NCI-H1105 (cell line): ENCODE measurements around the gene OR5AU1.

Experiments
- DNase-seq: peaks from one replicate; lab custom pipeline; 2025; lab: John Stamatoyannopoulos, UW

OR5AU1 gene

DNA sequence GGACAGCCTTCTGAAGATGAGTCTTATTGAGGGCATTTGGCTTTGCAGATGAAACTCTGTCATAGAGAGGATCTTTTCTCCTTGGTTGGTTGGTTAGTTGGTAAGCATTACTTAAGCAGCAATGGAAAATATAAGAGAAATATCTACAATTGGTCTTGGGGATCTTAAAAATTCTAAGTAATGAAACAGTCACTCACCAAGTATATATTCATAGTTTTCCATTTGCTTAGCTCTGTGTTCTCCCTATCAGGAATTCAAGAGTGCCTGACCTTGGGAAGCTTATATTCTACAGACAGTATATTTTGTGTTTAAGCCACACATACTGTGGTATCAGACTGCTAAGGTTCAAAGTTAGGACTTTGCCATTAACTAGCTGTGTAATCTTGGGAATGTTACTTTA is at the start of gene OR5AU1:
OR5AU1 (minus strand) TSS at position 101 of the 400 bp plus-strand sequence. CDS start 191 bp downstream, outside the sequence.
- no peak for DNase-seq

DNA sequence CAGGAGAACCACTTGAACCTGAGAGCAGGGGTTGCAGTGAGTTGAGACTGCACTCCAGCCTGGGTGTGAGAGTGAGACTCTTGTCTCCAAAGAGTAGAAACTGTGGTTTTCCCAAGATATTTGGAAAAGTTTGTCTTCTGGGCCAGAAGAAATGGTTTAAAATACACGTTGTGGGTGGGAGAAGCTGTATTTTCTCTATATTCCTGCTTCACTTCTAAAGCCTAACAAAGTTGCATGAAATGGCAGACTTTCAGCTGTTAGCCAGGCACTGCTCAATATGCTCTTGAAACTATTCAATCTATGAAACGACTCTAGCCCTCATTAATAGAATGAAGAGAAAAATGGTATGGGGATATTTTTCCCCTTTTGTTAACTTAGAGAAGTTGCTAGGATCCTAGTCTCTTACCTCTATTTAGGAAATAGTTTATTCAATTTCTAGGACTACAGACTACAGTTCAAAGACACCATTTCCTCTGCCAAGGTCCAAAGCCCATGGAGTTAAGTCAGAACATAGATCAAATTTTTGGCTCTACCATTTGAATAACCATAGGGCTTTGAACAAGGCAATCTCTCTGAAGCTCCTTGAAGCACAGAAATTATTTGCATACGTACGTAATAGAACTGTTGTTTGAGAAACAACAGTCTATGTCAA is 49.3 kb upstream of the OR5AU1 start:
- DNase-seq = no peak

GRCh38 chr14:21204167-21205025 is 48.5 kb upstream of the OR5AU1 start:
- DNase-seq = no peak

GRCh38 chr14:21203470-21204166 is 47.8 kb upstream of the OR5AU1 start:
- DNase-seq = no peak

GRCh38 chr14:21202463-21203358 is 46.8 kb upstream of the OR5AU1 start:
- DNase-seq = no peak

DNA sequence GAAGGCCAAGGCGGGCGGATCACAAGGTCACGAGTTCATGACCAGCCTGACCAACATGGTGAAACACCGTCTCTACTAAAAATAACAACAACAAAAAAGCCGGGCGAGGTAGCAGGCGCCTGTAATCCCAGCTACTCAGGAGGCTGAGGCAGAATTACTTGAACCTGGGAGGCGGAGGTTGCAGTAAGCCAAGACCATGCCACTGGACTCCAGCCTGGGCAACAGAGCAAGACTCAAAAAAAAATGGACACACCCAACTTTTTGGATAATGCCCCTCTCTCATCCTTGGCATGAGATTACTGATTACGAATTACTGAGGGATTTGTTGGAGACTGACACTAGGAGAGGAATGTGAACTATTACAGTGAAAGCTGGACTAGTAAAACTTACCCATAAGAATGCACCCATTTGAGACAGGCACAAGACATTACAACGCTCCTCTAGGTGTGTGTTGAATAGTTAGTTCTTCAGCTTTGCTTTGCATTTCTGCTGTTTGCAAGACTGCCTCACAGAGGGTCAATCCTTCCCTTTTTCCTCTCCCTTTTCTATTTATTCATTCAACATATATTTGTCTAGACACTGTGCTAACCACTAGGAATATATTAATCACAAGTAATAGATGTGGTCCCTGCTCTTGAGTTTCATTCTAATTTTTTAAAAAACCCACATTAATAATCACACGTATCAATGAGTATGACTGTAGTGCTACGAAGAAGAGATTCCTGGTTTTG is 46.0 kb upstream of the OR5AU1 start:
- DNase-seq = no peak

DNA sequence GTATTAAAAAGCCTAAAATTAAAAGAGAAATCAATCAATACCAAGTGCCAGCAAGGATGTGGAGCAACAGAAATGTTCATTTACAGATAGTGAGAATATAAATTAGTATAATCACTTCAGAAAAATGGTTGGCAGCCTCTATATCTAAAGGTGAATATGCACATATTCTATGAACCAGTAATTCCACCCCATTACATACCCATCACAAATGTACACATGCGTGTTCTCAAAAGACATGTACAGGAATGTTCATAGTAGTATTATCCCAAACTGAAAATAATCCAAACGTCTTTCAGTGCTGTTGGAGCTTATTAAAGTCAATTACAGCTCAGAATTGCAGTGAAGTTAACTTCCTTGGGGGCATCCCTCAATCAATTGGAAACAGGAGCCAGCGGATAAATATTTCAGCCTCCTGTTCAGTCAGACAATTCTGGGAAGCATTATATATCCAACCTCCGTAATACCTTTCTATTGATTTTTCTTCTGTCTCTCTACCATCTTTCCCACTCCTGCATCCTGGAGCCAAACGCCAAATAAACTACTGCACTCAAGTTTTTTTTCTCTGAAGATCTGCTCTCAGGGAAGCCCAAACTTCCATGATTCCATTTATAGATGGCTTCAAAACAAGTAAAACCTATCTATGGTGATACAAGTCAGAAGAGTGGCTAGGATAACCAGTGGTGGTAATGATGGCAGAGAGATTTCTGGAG is 45.0 kb upstream of the OR5AU1 start:
- no peak for DNase-seq

DNA sequence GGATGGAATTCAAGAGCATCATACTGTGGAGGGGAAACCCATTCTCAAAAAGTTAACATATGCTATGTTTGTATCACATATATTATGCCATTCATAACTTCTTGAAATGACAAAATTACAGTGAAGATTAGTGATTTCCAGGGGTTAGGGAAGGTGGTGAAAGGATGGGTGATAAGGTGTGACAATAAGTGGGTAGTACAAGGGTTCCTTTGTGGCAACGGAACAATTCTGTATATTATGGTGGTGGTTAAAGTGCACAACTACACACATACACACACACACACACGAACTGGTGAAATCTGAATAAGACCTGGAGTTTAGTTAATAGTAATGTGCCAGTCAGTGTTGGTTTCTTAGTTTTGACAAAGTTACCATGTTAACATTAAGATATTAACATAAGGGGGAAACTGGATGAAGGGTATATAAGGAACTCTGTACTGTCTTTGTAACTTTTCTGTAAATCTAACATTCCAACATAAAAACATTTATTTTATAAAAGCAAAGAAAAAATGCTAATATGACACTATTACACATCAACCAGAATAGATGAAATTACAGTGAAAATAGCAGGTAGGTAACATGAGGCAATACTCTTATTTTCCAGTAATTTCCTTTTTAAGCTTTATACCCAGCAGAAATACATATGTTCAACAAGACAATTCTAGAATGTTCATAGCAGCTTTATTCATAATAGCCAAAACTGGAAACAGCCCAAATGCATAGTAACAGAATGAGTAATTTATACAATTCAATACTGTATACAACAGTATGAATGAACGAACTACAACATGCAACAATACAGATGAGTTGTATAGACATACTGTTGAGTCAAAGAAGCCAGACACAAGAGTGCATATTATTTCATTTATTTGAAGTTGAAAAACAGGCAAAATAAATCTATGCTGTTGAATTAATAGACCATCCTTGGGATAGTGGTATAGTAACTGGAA is 44.0 kb upstream of the OR5AU1 start:
- no peak for DNase-seq

GRCh38 chr14:21197418-21198205 is 41.7 kb upstream of the OR5AU1 start:
- no peak for DNase-seq

DNA sequence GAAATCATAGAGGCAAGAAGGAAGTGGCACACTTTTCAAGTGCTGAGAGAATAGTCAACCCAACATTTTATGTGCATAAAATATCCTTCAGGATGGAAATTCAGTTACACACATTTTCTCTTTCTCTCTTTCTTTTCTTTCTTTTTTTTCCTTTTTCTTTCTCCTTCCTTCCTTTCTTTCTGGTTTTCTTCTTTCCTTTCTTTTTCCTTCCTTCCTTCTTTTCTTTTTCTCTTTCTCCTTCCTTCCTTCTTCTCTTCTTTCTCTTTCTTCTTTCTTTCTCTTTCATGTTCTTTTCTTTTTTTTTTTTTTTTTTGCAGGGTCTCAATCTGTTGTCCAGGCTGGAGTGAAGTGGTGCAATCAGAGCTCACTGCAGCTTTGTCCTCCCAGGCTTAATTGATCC is 38.7 kb upstream of the OR5AU1 start:
- DNase-seq = no peak

DNA sequence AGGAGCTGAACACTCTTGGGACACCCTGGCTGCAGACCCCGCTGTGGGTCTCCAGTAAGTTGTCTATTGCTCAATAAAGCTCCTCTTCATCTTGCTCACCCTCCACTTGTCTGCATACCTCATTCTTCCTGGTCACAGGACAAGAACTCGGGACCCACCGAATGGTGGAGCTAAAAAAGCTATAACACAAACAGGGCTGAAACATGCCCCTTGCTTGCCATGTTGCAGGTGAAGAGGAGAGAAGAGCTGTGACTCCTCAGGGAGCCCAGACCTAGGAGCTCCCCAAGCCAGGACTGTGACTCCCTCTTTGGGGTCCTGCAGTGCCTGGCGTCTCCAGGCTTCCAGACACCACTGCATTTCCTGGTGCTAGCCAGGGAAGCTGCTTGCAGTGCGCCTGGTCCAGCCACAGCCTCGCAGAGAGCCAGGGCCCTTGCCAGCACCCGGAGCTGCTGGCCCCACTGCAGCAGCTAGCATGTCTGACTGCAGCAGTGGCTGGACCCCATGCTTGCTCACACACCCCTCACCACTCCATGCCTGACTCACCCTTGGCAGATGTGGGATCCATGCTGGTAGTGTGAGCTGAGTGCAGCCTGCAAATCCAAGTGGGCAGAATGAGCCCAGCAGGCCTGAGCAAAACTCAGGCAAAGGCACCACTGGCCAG is 37.1 kb upstream of the OR5AU1 start:
- no peak for DNase-seq

DNA sequence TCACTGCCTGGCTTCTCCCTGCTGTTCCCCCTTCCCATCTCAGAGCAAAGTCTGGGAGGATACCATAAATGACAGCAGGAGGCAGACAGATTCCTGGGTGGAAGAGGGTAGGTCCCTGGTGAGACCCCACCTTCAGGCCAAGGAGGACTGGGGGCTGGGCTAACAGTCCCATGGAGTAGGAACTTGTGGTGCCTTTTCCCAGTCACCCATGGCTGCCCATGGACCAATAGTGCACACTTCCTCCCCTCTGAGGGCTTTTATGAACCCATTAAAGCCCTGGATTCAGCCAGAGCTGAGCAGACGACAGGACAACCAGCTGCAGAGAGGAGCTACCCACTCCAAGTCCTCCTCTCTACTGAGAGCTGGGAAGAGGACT is 36.6 kb upstream of the OR5AU1 start:
- no peak for DNase-seq

GRCh38 chr14:21191809-21192446 is 36.1 kb upstream of the OR5AU1 start:
- DNase-seq = peak; percentile 77

DNA sequence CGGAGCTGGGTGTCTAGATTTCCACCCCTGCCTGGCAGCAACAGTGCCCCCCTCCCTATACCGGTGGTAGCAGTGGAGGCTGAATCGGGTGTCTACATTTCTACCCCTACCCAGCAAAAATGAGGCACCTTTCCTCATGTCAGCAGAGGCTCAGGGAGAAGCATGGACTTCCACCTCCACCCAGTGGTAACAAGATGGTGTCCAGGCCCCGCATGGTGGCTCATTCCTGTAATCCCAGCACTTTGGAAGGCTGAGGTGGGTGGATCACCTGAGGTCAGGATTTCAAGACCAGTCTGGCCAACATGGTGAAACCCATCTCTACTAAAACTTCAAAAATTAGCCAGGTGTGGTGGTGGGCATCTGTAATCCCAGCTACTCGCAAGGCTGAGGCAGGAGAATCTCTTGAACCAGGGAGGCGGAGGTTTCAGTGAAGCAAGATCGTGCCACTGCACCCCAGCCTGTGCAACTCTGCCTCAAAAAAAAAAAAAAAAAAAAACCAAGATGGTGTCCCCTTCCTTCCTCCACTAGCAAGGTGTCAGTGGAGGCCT is 35.5 kb upstream of the OR5AU1 start:
- no peak for DNase-seq

- no peak for DNase-seq
Observed at GRCh38 chr14:21185491-21185890, 29.6 kb upstream of the OR5AU1 start.

- no peak for DNase-seq
Observed at GRCh38 chr14:21184254-21184653, 28.4 kb upstream of the OR5AU1 start.

DNA sequence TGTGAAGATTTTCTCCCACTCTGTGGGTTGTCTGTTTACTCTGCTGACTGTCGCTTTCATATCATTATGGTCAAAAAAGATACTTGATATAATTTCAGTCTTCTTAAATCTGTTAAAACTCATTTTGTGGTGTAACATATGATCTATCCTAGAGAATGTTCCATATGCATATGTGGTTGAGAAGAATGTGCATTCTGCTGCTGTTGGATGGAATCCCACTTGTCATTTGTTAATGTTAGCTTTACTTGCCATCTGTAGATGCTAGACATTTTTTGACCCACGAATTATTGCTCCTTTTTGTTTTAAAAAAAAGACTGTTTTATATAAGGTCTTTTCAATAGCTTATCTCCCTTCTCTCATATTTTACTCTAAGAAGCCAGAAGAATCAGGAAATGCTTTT is 26.3 kb upstream of the OR5AU1 start:
- no peak for DNase-seq
